Thoracic aorta (tissue), 2 donors: ENCODE results near the gene RAB40AL. TPM values are rescaled to one million over a fixed set of nuclear protein-coding genes. Genes with fewer than 3 reads are reported as not detected.
"Not testable (repeated sequence)": the region's sequence is repeated elsewhere in the genome, so short reads cannot be mapped to it uniquely, and the experiment has no call there.

Source experiments
- ATAC-seq: fragments of 150-250 bp; one replicate; pipeline ENCODE4 v1.8.0; 2017; ENCODE audit warnings: low read depth; ENCODE audit not compliant: insufficient number of reproducible peaks, low FRiP score
- DNase-seq: peaks from one replicate; pipeline ENCODE4 v3.0.0-alpha.2; 2020; ENCODE audit warnings: low spot score
- H3K27ac ChIP-seq, 2 donors: fragments of 200-600 bp; sonication (generic); 1 replicate in 1 of 2; 2 replicates in 1 of 2; pipeline ENCODE4 v1.5.1; 2016; ENCODE audit warnings: mild to moderate bottlenecking in 2 of 2, moderate library complexity in 2 of 2
- H3K27me3 ChIP-seq: fragments of 200-600 bp; sonication (generic); replicated peaks from 2 replicates; pipeline ENCODE4 v1.6.0; 2016; ENCODE audit warnings: mild to moderate bottlenecking; ENCODE audit not compliant: insufficient read depth
- H3K36me3 ChIP-seq: fragments of 200-600 bp; sonication (generic); one replicate; pipeline ENCODE4 v1.5.1; 2016
- H3K4me1 ChIP-seq, 2 donors: fragments of 200-600 bp; sonication (generic); 1 replicate in 1 of 2; 2 replicates in 1 of 2; pipeline versions ENCODE4 v1.5.1 to v1.6.0; 2016; ENCODE audit warnings: low read depth in 2 of 2, mild to moderate bottlenecking in 1 of 2; ENCODE audit not compliant: control insufficient read depth in 1 of 2
- H3K4me3 ChIP-seq: fragments of 200-600 bp; sonication (generic); 2 replicates; pipeline ENCODE4 v1.5.1; 2016; ENCODE audit warnings: mild to moderate bottlenecking
- H3K9me3 ChIP-seq: fragments of 200-600 bp; sonication (generic); 2 replicates; pipeline ENCODE4 v1.5.1; 2016
- CTCF ChIP-seq: fragments of 200-600 bp; sonication (generic); IDR thresholded peaks from one replicate; pipeline ENCODE4 v1.5.1; 2019; ENCODE audit warnings: antibody characterized with exemption
- total RNA-seq, 2 donors: library from RNA; depleted of rRNA; stranded (reverse); fragments of >200 nt; gene quantifications; one replicate each; pipeline versions ENCODE4 v1.1.0 to v1.2.3, GENCODE V29; 2016

Gene RAB40AL
- total RNA-seq, 2 donors from 2014 or later, result 1.2 to 1.4 TPM

GRCh38 chrX:102959471-102959870, 22.4 kb downstream of the RAB40AL start:
- no peak for DNase-seq
- no peak for TF ChIP-seq CTCF
- Histone ChIP-seq H3K27me3 (no peaks in the 10 kb centered on the region), H3K4me3 (no peak overlapping the region), H3K27ac (no peak overlapping the region), H3K9me3 (no peaks in the 10 kb centered on the region), H3K36me3 (no peaks in the 10 kb centered on the region), H3K4me1 (no peaks in the 10 kb centered on the region)
- no peak for ATAC-seq

- ATAC-seq (no peak), DNase-seq (no peak)
- Histone ChIP-seq H3K4me3 (no peak overlapping the region), H3K27ac (no peak overlapping the region), H3K36me3 (no peaks in the 10 kb centered on the region), H3K27me3 (no peaks in the 10 kb centered on the region), H3K4me1 (no peaks in the 10 kb centered on the region), H3K9me3 (no peaks in the 10 kb centered on the region)
- TF ChIP-seq CTCF, result no peak
Observed at GRCh38 chrX:102963955-102964354, 26.9 kb downstream of the RAB40AL start.

GRCh38 chrX:102964940-102965339, 27.9 kb downstream of the RAB40AL start:
- no peak for ATAC-seq
- DNase-seq, result no peak
- TF ChIP-seq CTCF, result no peak

GRCh38 chrX:102966701-102967100, 29.6 kb downstream of the RAB40AL start:
- no peak overlapping the region for H3K4me3 ChIP-seq
- no peaks in the 10 kb centered on the region for H3K4me1 ChIP-seq
- no peak overlapping the region for H3K27ac ChIP-seq
- no peaks in the 10 kb centered on the region for H3K36me3 ChIP-seq
- TF ChIP-seq CTCF, result no peak
- DNase-seq, result no peak
- no peak for ATAC-seq
- H3K9me3 ChIP-seq, result no peaks in the 10 kb centered on the region
- H3K27me3 ChIP-seq, result no peaks in the 10 kb centered on the region

More at GRCh38 chrX:102964940-102965339, 27.9 kb downstream of the RAB40AL start:
- H3K9me3 ChIP-seq, result no peaks in the 10 kb centered on the region
- no peaks in the 10 kb centered on the region for H3K4me1 ChIP-seq
- no peak overlapping the region for H3K4me3 ChIP-seq
- no peaks in the 10 kb centered on the region for H3K36me3 ChIP-seq
- no peaks in the 10 kb centered on the region for H3K27me3 ChIP-seq
- H3K27ac ChIP-seq, result no peak overlapping the region

GRCh38 chrX:102968216-102968615, 31.1 kb downstream of the RAB40AL start:
- no peak overlapping the region for H3K27ac ChIP-seq
- no peak for DNase-seq
- H3K27me3 ChIP-seq, result no peaks in the 10 kb centered on the region
- ATAC-seq, result no peak
- no peak for TF ChIP-seq CTCF
- no peak overlapping the region for H3K4me3 ChIP-seq
- H3K4me1 ChIP-seq, result no peaks in the 10 kb centered on the region
- no peaks in the 10 kb centered on the region for H3K9me3 ChIP-seq
- H3K36me3 ChIP-seq, result no peaks in the 10 kb centered on the region

GRCh38 chrX:102971536-102971935, 34.5 kb downstream of the RAB40AL start:
- not testable (repeated sequence) for H3K9me3 ChIP-seq, H3K4me1 ChIP-seq

More at GRCh38 chrX:102971536-102971935, 34.5 kb downstream of the RAB40AL start:
- not testable (repeated sequence) for H3K27me3 ChIP-seq, H3K27ac ChIP-seq, H3K36me3 ChIP-seq, ATAC-seq, DNase-seq, H3K4me3 ChIP-seq
